ENCODE results near the gene ZBTB32.
"Not testable (repeated sequence)": the region's sequence is repeated elsewhere in the genome, so short reads cannot be mapped to it uniquely, and the experiment has no call there.

DNA sequence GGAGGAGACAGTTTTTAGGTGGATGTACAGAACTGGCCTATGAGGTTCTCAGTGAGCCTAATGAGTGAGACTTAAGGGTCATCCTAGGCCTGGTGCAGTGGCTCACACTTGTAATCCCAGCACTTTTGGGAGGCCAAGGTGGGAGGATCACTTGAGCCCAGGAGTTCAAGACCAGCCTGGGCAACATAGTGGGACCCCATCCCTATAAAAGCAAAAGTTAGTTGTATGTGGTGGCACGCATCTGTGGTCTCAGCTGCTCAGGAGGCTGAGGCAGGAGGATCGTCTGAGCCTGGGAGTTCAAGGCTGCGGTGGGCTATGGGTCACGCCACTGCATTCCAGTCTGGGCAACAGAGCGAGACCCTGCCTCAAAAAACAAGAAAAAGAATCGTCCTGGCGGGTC lies 19.8 kb downstream of the ZBTB32 start:
- TF ChIP-seq, protein P1, sequence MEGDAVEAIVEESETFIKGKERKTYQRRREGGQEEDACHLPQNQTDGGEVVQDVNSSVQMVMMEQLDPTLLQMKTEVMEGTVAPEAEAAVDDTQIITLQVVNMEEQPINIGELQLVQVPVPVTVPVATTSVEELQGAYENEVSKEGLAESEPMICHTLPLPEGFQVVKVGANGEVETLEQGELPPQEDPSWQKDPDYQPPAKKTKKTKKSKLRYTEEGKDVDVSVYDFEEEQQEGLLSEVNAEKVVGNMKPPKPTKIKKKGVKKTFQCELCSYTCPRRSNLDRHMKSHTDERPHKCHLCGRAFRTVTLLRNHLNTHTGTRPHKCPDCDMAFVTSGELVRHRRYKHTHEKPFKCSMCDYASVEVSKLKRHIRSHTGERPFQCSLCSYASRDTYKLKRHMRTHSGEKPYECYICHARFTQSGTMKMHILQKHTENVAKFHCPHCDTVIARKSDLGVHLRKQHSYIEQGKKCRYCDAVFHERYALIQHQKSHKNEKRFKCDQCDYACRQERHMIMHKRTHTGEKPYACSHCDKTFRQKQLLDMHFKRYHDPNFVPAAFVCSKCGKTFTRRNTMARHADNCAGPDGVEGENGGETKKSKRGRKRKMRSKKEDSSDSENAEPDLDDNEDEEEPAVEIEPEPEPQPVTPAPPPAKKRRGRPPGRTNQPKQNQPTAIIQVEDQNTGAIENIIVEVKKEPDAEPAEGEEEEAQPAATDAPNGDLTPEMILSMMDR (conservative IDR thresholded peaks at IDR 0.05; ENCODE audit: low read depth, low read length), result not testable (repeated sequence)
- not testable (repeated sequence) for TF ChIP-seq EZH2 (IDR thresholded peaks at IDR 0.05; ENCODE audit: low read length, unreplicated experiment)
